HG03565 (cell line): Measurements from ENCODE around the gene IL9R.
"Not testable (repeated sequence)": the region's sequence is repeated elsewhere in the genome, so short reads cannot be mapped to it uniquely, and the experiment has no call there.

Experiments used
- ATAC-seq: cut with Tn5 transposase; IDR thresholded peaks from one replicate; pipeline ENCODE4 v1.9.1; 2021; ENCODE audit warnings: mild to moderate bottlenecking, moderate library complexity; ENCODE audit not compliant: unreplicated experiment

IL9R gene

GRCh38 chrX:155998116-155998515 is 620 bp downstream of the IL9R start:
- no peak for ATAC-seq

- no peak for ATAC-seq
Measured at GRCh38 chrX:155998761-155999510, 1.4 kb downstream of the IL9R start.

GRCh38 chrX:155999751-156000150 is 2.3 kb downstream of the IL9R start:
- ATAC-seq = not testable (repeated sequence)

- no peak for ATAC-seq
Measured at GRCh38 chrX:156000361-156000926, 2.9 kb downstream of the IL9R start.

- no peak for ATAC-seq
Measured at GRCh38 chrX:156001001-156001666, 3.6 kb downstream of the IL9R start.

GRCh38 chrX:156001667-156002021 is 4.1 kb downstream of the IL9R start:
- no peak for ATAC-seq

- no peak for ATAC-seq
Measured at GRCh38 chrX:156002507-156002906, 5.0 kb downstream of the IL9R start.

- no peak for ATAC-seq
Measured at GRCh38 chrX:156003486-156004185, 6.1 kb downstream of the IL9R start.

GRCh38 chrX:156004256-156004655 is 6.8 kb downstream of the IL9R start:
- no peak for ATAC-seq

- no peak for ATAC-seq
Measured at GRCh38 chrX:156004740-156005139, 7.2 kb downstream of the IL9R start.

- no peak for ATAC-seq
Measured at GRCh38 chrX:156005144-156005543, 7.6 kb downstream of the IL9R start.

- not testable (repeated sequence) for ATAC-seq
Measured at GRCh38 chrX:156006468-156006867, 9.0 kb downstream of the IL9R start.

- not testable (repeated sequence) for ATAC-seq
Measured at GRCh38 chrX:156008379-156008778, 10.9 kb downstream of the IL9R start.

GRCh38 chrX:156008915-156009314 is 11.4 kb downstream of the IL9R start:
- ATAC-seq = no peak

GRCh38 chrX:156009691-156010090 is 12.2 kb downstream of the IL9R start:
- ATAC-seq = not testable (repeated sequence)

- ATAC-seq = peak; percentile 70
Measured at GRCh38 chrX:156013286-156013953, 15.9 kb downstream of the IL9R start.

GRCh38 chrX:156019846-156020245 is 22.4 kb downstream of the IL9R start:
- ATAC-seq = not testable (repeated sequence)

- ATAC-seq = not testable (repeated sequence)
Measured at GRCh38 chrX:156023002-156023401, 25.5 kb downstream of the IL9R start.

- ATAC-seq = not testable (repeated sequence)
Measured at GRCh38 chrX:156024949-156025492, 27.5 kb downstream of the IL9R start.

GRCh38 chrX:156028653-156029237 is 31.2 kb downstream of the IL9R start:
- not testable (repeated sequence) for ATAC-seq
